Gastrocnemius medialis (tissue), 4 donors: ENCODE measurements around the gene BEND3.

Source experiments
- POLR2A ChIP-seq, 2 donors: fragments of 450-650 bp; IDR thresholded peaks; one replicate each; pipeline ENCODE4 v1.6.1; 2017; ENCODE audit warnings: antibody characterized with exemption in 2 of 2, mild to moderate bottlenecking in 2 of 2, moderate library complexity in 2 of 2
- TF ChIP-seq, protein P1 (sequence below), 5 experiments: fragments of 450-650 bp in 3 of 5; fragments of 200-600 bp in 2 of 5; sonication (generic) in 2 of 5; IDR thresholded peaks in 4 of 5; conservative IDR thresholded peaks in 1 of 5; 1 replicate in 4 of 5; 2 replicates in 1 of 5; pipeline ENCODE4 v1.5.1; 2016 to 2019; ENCODE audit warnings: antibody characterized with exemption in 5 of 5, mild to moderate bottlenecking in 3 of 5, moderate library complexity in 3 of 5

DNA sequence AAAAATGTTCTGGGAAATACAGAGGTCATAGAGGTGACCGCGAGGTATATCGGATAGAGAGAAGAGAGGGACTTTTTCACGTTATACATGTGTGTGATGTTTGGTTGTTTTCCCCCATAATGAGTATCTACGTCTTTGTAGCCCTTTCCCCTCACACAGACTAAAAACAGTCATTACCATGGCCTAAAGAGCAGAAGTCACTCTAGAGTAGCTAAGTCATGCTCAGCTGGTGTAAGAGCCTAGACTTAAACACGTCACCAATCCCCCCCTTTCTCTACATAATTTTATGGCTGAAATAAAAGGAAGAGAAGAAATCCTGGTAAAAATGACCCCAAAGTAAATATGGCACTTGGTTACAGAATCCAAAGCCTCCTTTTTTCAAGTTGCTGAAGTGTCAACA is 6.0 kb upstream of the BEND3 start:
- TF ChIP-seq, protein P1, sequence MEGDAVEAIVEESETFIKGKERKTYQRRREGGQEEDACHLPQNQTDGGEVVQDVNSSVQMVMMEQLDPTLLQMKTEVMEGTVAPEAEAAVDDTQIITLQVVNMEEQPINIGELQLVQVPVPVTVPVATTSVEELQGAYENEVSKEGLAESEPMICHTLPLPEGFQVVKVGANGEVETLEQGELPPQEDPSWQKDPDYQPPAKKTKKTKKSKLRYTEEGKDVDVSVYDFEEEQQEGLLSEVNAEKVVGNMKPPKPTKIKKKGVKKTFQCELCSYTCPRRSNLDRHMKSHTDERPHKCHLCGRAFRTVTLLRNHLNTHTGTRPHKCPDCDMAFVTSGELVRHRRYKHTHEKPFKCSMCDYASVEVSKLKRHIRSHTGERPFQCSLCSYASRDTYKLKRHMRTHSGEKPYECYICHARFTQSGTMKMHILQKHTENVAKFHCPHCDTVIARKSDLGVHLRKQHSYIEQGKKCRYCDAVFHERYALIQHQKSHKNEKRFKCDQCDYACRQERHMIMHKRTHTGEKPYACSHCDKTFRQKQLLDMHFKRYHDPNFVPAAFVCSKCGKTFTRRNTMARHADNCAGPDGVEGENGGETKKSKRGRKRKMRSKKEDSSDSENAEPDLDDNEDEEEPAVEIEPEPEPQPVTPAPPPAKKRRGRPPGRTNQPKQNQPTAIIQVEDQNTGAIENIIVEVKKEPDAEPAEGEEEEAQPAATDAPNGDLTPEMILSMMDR (IDR thresholded peaks at IDR 0.05 in 4 of 5, conservative IDR thresholded peaks at IDR 0.05 in 1 of 5): no peak
- TF ChIP-seq POLR2A (IDR thresholded peaks at IDR 0.05): no peak
